Osteoblast (primary cell): ENCODE results near the gene BEX3. TPM values are rescaled to one million over a fixed set of nuclear protein-coding genes. Genes with fewer than 3 reads are reported as not detected.

Experiments
- DNase-seq: peaks from one replicate; pipeline ENCODE4 v3.0.0; 2011; ENCODE audit warnings: low spot score, mixed read lengths; ENCODE audit not compliant: insufficient read length; ENCODE audit errors: missing footprints
- H2AFZ ChIP-seq: 2 replicates; pipeline ENCODE4 v1.6.0; 2011; ENCODE audit warnings: mild to moderate bottlenecking, low read length
- H3K27ac ChIP-seq: 2 replicates; pipeline ENCODE4 v1.5.1; 2011; ENCODE audit warnings: mild to moderate bottlenecking, low read depth, low read length, moderate library complexity
- H3K27me3 ChIP-seq: 2 replicates; pipeline ENCODE4 v1.6.0; 2012; ENCODE audit warnings: mild to moderate bottlenecking, control low read depth, inconsistent platforms, low read length, moderate library complexity; ENCODE audit not compliant: insufficient read depth
- H3K36me3 ChIP-seq: 2 replicates; pipeline ENCODE4 v1.5.1; 2011; ENCODE audit warnings: mild to moderate bottlenecking, low read length, control low read depth, moderate library complexity; ENCODE audit not compliant: insufficient read depth
- H3K4me1 ChIP-seq: 2 replicates; pipeline ENCODE4 v1.5.1; 2011; ENCODE audit warnings: mild to moderate bottlenecking, low read length, control low read depth, moderate library complexity; ENCODE audit not compliant: insufficient read depth
- H3K4me2 ChIP-seq: 2 replicates; pipeline ENCODE4 v1.6.0; 2011; ENCODE audit warnings: mild to moderate bottlenecking, low read length; ENCODE audit not compliant: insufficient read depth
- H3K4me3 ChIP-seq: fragments of 200-600 bp; sonication (generic); 3 replicates; pipeline ENCODE4 v1.5.1; 2012; ENCODE audit warnings: mild to moderate bottlenecking, low read length, inconsistent platforms; ENCODE audit not compliant: insufficient read depth
- H3K79me2 ChIP-seq: 2 replicates; pipeline ENCODE4 v1.6.0; 2012; ENCODE audit warnings: mild to moderate bottlenecking, low read length, control low read depth, inconsistent platforms; ENCODE audit not compliant: insufficient read depth
- H3K9me3 ChIP-seq: 2 replicates; pipeline ENCODE4 v1.5.1; 2011; ENCODE audit warnings: low read depth, low read length, control low read depth
- H4K20me1 ChIP-seq: 2 replicates; pipeline ENCODE4 v1.6.0; 2012; ENCODE audit warnings: mild to moderate bottlenecking, low read length, control low read depth; ENCODE audit not compliant: insufficient read depth
- CTCF ChIP-seq: IDR thresholded peaks from 2 replicates; pipeline ENCODE4 v1.5.1; 2011; ENCODE audit warnings: mild to moderate bottlenecking, low read depth, low read length, moderate library complexity; ENCODE audit errors: extremely low read depth
- total RNA-seq: library from RNA; depleted of rRNA; stranded (reverse); fragments of >200 nt; gene quantifications from 2 replicates; pipeline ENCODE4 v1.2.3, GENCODE V29; 2012

The BEX3 gene
- total RNA-seq, 1 donor = 150 TPM

- Histone ChIP-seq H3K4me1 (no peaks in the 10 kb centered on the region), H3K27ac (no peak overlapping the region), H2AFZ (no peak overlapping the region), H3K36me3 (no peaks in the 10 kb centered on the region), H3K27me3 (no peaks in the 10 kb centered on the region), H3K4me2 (no peak overlapping the region), H4K20me1 (no peaks in the 10 kb centered on the region), H3K9me3 (no peaks in the 10 kb centered on the region), H3K4me3 (no peak overlapping the region), H3K79me2 (no peaks in the 10 kb centered on the region)
- no peak for TF ChIP-seq CTCF
- no peak for DNase-seq
Observed at GRCh38 chrX:103386332-103386731, 10.0 kb downstream of the BEX3 start.

GRCh38 chrX:103393487-103393886 lies 17.1 kb downstream of the BEX3 start:
- no peak overlapping the region for H3K27ac ChIP-seq

GRCh38 chrX:103396186-103396585 lies 19.8 kb downstream of the BEX3 start:
- TF ChIP-seq CTCF = no peak
- DNase-seq = peak; percentile 29
- Histone ChIP-seq H3K4me3 (no peak overlapping the region), H3K4me1 (peaks cover 36% of the 10 kb centered on the region), H3K36me3 (no peaks in the 10 kb centered on the region), H3K9me3 (no peaks in the 10 kb centered on the region), H3K27me3 (no peaks in the 10 kb centered on the region), H3K79me2 (no peaks in the 10 kb centered on the region), H2AFZ (peak overlapping the region; percentile 52), H3K4me2 (peak overlapping the region; percentile 15), H3K27ac (peak overlapping the region; percentile 92), H4K20me1 (no peaks in the 10 kb centered on the region)

More at GRCh38 chrX:103393487-103393886, 17.1 kb downstream of the BEX3 start:
- TF ChIP-seq CTCF = no peak
- H3K4me1 ChIP-seq = peaks cover 25% of the 10 kb centered on the region
- no peaks in the 10 kb centered on the region for H4K20me1 ChIP-seq
- H3K36me3 ChIP-seq = no peaks in the 10 kb centered on the region
- H3K4me3 ChIP-seq = no peak overlapping the region
- H3K79me2 ChIP-seq = no peaks in the 10 kb centered on the region
- no peak overlapping the region for H3K4me2 ChIP-seq
- DNase-seq = no peak
- H2AFZ ChIP-seq = no peak overlapping the region
- no peaks in the 10 kb centered on the region for H3K27me3 ChIP-seq
- no peaks in the 10 kb centered on the region for H3K9me3 ChIP-seq

GRCh38 chrX:103396660-103397059 lies 20.3 kb downstream of the BEX3 start:
- no peak for TF ChIP-seq CTCF
- DNase-seq = no peak
- Histone ChIP-seq H3K79me2 (no peaks in the 10 kb centered on the region), H3K4me3 (no peak overlapping the region), H3K4me1 (peaks cover 36% of the 10 kb centered on the region), H2AFZ (peak overlapping the region; percentile 52), H3K36me3 (no peaks in the 10 kb centered on the region), H4K20me1 (no peaks in the 10 kb centered on the region), H3K27ac (peak overlapping the region; percentile 92), H3K9me3 (no peaks in the 10 kb centered on the region), H3K27me3 (no peaks in the 10 kb centered on the region), H3K4me2 (peak overlapping the region; percentile 15)
